GM18505 (cell line): ENCODE data around the gene NADK2.
"Not testable (repeated sequence)": the region's sequence is repeated elsewhere in the genome, so short reads cannot be mapped to it uniquely, and the experiment has no call there.

ENCODE experiments used
- ATAC-seq: cut with Tn5 transposase; IDR thresholded peaks from one replicate; pipeline ENCODE4 v1.9.1; 2021; ENCODE audit not compliant: unreplicated experiment
- POLR2A ChIP-seq: IDR thresholded peaks from 4 replicates; pipeline ENCODE4 v1.6.1; 2011; ENCODE audit warnings: borderline replicate concordance; ENCODE audit not compliant: insufficient read depth, insufficient read length; ENCODE audit errors: extremely low read depth

The NADK2 gene

DNA sequence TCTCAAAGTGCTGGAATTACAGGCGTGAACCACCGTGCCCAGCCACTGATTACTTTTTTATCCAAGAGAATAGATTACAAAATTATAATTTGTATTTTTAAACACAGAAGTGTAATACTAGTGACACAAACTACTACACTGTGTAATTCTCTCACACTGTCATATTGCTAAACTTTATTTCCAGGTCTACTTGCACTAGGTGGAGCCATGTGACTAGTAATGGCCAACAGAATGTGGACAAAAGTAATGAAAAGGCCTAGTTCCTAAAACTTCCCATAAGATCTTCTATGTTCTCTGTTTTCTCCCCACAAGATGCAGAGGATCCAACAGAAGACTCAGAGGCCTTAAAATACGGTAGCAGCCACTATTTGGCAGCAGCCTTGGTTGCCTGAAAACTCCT, 27.3 kb downstream of the NADK2 start:
- TF ChIP-seq POLR2A, result no peak
- ATAC-seq, result no peak

DNA sequence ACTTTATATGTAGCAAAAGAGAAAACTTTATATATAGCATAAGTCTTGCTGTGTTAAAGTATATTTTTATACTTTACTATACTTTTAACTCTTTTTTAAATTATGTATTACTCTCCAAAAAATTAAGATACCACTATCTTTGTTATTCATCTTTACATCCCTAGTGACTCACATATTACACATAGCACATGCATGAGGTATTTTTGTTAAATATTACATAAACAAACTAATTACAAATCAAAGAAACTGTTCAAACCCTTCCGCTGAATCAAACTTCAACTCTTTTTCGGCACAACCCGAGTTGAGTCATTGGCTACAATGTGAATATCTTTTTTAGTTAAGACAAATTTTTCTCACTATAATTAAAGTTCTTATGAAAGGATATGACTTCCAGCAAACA, 32.1 kb downstream of the NADK2 start:
- no peak for TF ChIP-seq POLR2A

GRCh38 chr5:36208786-36209185, 32.9 kb downstream of the NADK2 start:
- no peak for TF ChIP-seq POLR2A
- no peak for ATAC-seq

More for the DNA sequence above, 32.1 kb downstream of the NADK2 start:
- ATAC-seq, result no peak

DNA sequence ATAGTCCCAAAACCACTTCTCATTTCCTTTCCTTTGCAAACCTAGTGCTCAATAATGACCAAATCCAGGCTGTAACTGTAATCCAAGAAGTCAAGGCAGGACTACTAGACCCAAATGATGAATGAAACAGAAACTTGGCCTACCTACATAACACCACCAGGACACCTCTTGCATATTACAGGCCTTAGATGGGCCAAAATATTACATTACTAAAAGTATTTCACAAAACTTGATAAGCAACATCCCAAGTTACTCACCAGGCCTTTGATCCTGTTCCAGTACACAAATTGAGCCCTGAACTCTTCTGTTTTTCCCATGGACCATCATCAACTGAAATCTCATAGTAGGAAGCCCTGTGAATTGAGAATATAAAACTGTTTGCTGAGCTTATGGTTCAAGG, 34.8 kb downstream of the NADK2 start:
- no peak for TF ChIP-seq POLR2A
- no peak for ATAC-seq

- TF ChIP-seq POLR2A, result no peak
- ATAC-seq, result no peak
Measured at GRCh38 chr5:36205329-36205728, 36.4 kb downstream of the NADK2 start.

GRCh38 chr5:36202521-36202961, 39.2 kb downstream of the NADK2 start:
- no peak for TF ChIP-seq POLR2A
- no peak for ATAC-seq

- no peak for TF ChIP-seq POLR2A
Measured at GRCh38 chr5:36200513-36200912, 41.2 kb downstream of the NADK2 start.

DNA sequence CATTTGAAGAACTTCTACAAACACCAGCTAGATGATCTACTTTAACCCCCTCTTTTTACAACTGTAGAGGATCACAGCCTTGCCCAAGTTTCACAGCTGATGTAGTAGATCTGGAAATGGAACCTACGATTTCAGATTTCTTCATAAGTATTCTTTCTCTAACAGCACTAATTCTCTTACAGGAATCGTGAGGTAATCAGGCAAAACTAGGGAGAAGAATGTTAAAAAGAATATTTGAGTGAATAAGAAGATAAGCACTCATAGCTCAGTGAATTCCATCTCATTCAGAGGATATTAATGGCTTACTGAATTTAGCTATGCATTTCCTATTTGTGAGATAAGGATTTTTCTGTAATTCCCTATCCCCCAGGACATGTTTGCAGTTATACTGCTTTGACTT, 42.1 kb downstream of the NADK2 start:
- TF ChIP-seq POLR2A, result no peak

More at GRCh38 chr5:36200513-36200912, 41.2 kb downstream of the NADK2 start:
- ATAC-seq, result no peak

GRCh38 chr5:36198783-36199182, 42.9 kb downstream of the NADK2 start:
- ATAC-seq, result not testable (repeated sequence)

More for the DNA sequence above, 42.1 kb downstream of the NADK2 start:
- no peak for ATAC-seq

GRCh38 chr5:36198281-36198680, 43.4 kb downstream of the NADK2 start:
- ATAC-seq, result no peak
- no peak for TF ChIP-seq POLR2A

DNA sequence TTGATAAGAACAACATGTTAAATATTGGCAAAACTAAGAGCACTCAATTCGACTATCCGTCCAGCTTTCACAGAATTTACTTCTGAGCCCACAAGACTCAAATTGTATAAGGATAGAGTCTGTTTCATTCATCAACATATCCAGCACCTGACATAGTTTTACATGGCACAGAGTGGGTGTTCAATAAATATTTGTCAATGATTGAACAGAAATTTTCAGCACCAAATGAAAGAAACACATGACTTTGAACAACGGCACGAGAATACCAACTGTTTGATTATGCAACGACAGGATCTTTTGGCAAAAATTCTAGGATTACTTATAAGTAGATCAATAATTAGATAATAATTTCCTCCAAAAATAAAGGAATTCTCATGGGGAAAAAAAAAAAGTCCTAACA, 48.0 kb downstream of the NADK2 start:
- no peak for ATAC-seq
- TF ChIP-seq POLR2A, result no peak

DNA sequence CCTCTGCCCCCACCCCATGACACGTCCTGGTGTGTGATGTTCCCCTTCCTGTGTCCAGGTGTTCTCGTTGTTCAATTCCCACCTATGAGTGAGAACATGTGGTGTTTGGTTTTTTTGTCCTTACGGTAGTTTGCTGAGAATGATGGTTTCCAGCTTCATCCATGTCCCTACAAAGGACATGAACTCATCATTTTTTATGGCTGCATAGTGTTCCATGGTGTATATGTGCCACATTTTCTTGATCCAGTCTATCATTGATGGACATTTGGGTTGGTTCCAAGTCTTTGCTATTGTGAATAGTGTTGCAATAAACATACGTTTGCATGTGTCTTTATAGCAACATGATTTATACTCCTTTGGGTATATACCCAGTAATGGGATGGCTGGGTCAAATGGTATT, 57.3 kb downstream of the NADK2 start:
- ATAC-seq, result not testable (repeated sequence)

DNA sequence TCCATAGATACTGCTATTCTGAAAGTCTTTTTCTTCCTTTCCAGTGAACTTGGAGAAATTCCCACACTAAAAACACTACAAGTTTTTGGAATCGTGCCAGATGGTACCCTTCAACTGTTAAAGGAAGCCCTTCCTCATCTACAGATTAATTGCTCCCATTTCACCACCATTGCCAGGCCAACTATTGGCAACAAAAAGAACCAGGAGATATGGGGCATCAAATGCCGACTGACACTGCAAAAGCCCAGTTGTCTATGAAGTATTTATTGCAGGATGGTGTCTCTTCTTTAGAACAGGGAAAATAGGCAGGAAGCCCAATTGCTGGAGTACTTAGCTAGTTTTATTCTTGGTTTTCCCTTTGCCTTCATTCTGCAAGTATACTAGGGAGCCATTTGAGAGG, 60.0 kb downstream of the NADK2 start:
- no peak for TF ChIP-seq POLR2A
- no peak for ATAC-seq

GRCh38 chr5:36180556-36181350, 61.0 kb downstream of the NADK2 start:
- ATAC-seq, result no peak
- no peak for TF ChIP-seq POLR2A

GRCh38 chr5:36179950-36180349, 61.8 kb downstream of the NADK2 start:
- ATAC-seq, result no peak

More at GRCh38 chr5:36179950-36180349, 61.8 kb downstream of the NADK2 start:
- no peak for TF ChIP-seq POLR2A
